ENCODE results near the gene TPPP. TPM values are rescaled to one million over a fixed set of nuclear protein-coding genes. Genes with fewer than 3 reads are reported as not detected.

The TPPP gene
- total and polyA plus RNA-seq, 2 of the 13 experiments (the other 11 are each of a cell fraction or from before 2014, with no cell fraction given), result 0.07 TPM; not detected in 1

GRCh38 chr5:673831-674629 is 19.1 kb downstream of the TPPP start (continued):
- TF ChIP-seq HMGXB3 (CRISPR knock-in tag; IDR thresholded peaks at IDR 0.05; ENCODE audit: borderline replicate concordance) (no peak), POLR2AphosphoS5 (IDR thresholded peaks at IDR 0.05; ENCODE audit: low read depth, low read length) (no peak), HNRNPLL (IDR thresholded peaks at IDR 0.05; ENCODE audit: low read depth, low read length, poor library complexity, severe bottlenecking) (peak; percentile 5), HCFC1 (IDR thresholded peaks at IDR 0.05; ENCODE audit: low read depth, low read length) (no peak), NR3C1 (CRISPR knock-in tag; IDR thresholded peaks at IDR 0.05) (no peak), DR1 (CRISPR knock-in tag; IDR thresholded peaks at IDR 0.05) (no peak), ZNF687 (CRISPR knock-in tag; IDR thresholded peaks at IDR 0.05) (no peak), ZNF12 (CRISPR knock-in tag; IDR thresholded peaks at IDR 0.05) (no peak), BCL3 (CRISPR knock-in tag; IDR thresholded peaks at IDR 0.05) (no peak), ZFP82 (CRISPR knock-in tag; IDR thresholded peaks at IDR 0.05; ENCODE audit: borderline replicate concordance) (no peak), ZNF609 (CRISPR knock-in tag; IDR thresholded peaks at IDR 0.05; ENCODE audit: borderline replicate concordance) (no peak)

Measured in HepG2 (cell line).